Medulla oblongata (tissue), 1 donor: ENCODE measurements around the gene ME3.
"Not testable (repeated sequence)": the region's sequence is repeated elsewhere in the genome, so short reads cannot be mapped to it uniquely, and the experiment has no call there.

Source experiments
- DNase-seq: peaks from one replicate; pipeline ENCODE4 v3.0.0-alpha.2; 2015; ENCODE audit errors: extremely low spot score

Gene ME3

GRCh38 chr11:86621854-86622253 is 50.6 kb downstream of the ME3 start:
- DNase-seq: no peak

GRCh38 chr11:86620891-86621521 is 51.4 kb downstream of the ME3 start:
- peak; percentile 25 for DNase-seq

GRCh38 chr11:86619428-86619827 is 53.0 kb downstream of the ME3 start:
- DNase-seq: not testable (repeated sequence)

GRCh38 chr11:86617502-86617901 is 54.9 kb downstream of the ME3 start:
- DNase-seq: no peak

GRCh38 chr11:86615487-86615886 is 56.9 kb downstream of the ME3 start:
- no peak for DNase-seq

- DNase-seq: peak; percentile 25
Measured at GRCh38 chr11:86610559-86611341, 61.7 kb downstream of the ME3 start.

GRCh38 chr11:86608251-86608799 is 64.1 kb downstream of the ME3 start:
- DNase-seq: peak; percentile 85

- DNase-seq: no peak
Measured at GRCh38 chr11:86606836-86607481, 65.5 kb downstream of the ME3 start.

GRCh38 chr11:86606270-86606835 is 66.1 kb downstream of the ME3 start:
- DNase-seq: no peak

- DNase-seq: no peak
Measured at GRCh38 chr11:86596861-86597586, 75.4 kb downstream of the ME3 start.

GRCh38 chr11:86595955-86596354 is 76.5 kb downstream of the ME3 start:
- DNase-seq: no peak

- no peak for DNase-seq
Measured at GRCh38 chr11:86595451-86595850, 77.0 kb downstream of the ME3 start.

GRCh38 chr11:86594746-86595145 is 77.7 kb downstream of the ME3 start:
- DNase-seq: no peak

- DNase-seq: no peak
Measured at GRCh38 chr11:86593833-86594232, 78.6 kb downstream of the ME3 start.

- DNase-seq: no peak
Measured at GRCh38 chr11:86592659-86593451, 79.6 kb downstream of the ME3 start.

GRCh38 chr11:86592047-86592591 is 80.3 kb downstream of the ME3 start:
- DNase-seq: no peak

- no peak for DNase-seq
Measured at GRCh38 chr11:86591631-86592030, 80.8 kb downstream of the ME3 start.

- DNase-seq: no peak
Measured at GRCh38 chr11:86589856-86590589, 82.4 kb downstream of the ME3 start.

GRCh38 chr11:86589204-86589603 is 83.2 kb downstream of the ME3 start:
- DNase-seq: no peak
